CD14-positive monocyte (primary cell): ENCODE measurements around the gene MIPOL1. TPM values are rescaled to one million over a fixed set of nuclear protein-coding genes. Genes with fewer than 3 reads are reported as not detected.

Source experiments
- DNase-seq, 3 donors: peaks; one replicate each; pipeline ENCODE4 v3.0.0-alpha.2; 2011 to 2022
- H2AFZ ChIP-seq: 2 replicates; pipeline ENCODE4 v1.6.0; 2012; ENCODE audit warnings: mild to moderate bottlenecking, low read depth, low read length, inconsistent platforms; ENCODE audit not compliant: insufficient read depth, poor library complexity, severe bottlenecking
- H3K27ac ChIP-seq, 2 donors: 1 replicate in 1 of 2; 2 replicates in 1 of 2; pipeline ENCODE4 v1.5.1; 2012 to 2013; ENCODE audit warnings: low read length in 2 of 2, control low read depth in 1 of 2, inconsistent platforms in 1 of 2, low read depth in 1 of 2, mild to moderate bottlenecking in 1 of 2
- H3K27me3 ChIP-seq, 2 donors: one replicate each; pipeline versions ENCODE4 v1.6.0 to v1.6.1; 2011 to 2013; ENCODE audit warnings: low read length in 2 of 2; ENCODE audit not compliant: control insufficient read depth in 2 of 2, insufficient read depth in 2 of 2
- H3K36me3 ChIP-seq, 2 donors: replicated peaks in 1 of 2; 1 replicate in 1 of 2; 2 replicates in 1 of 2; pipeline versions ENCODE4 v1.5.1 to v1.6.1; 2012 to 2013; ENCODE audit warnings: low read length in 2 of 2, control low read depth in 1 of 2, inconsistent platforms in 1 of 2, mild to moderate bottlenecking in 1 of 2; ENCODE audit not compliant: insufficient read depth in 2 of 2, control insufficient read depth in 1 of 2
- H3K4me1 ChIP-seq, 2 donors: 1 replicate in 1 of 2; 2 replicates in 1 of 2; pipeline versions ENCODE4 v1.5.1 to v1.6.1; 2012 to 2013; ENCODE audit warnings: low read length in 2 of 2, control low read depth in 1 of 2, inconsistent platforms in 1 of 2, mild to moderate bottlenecking in 1 of 2, moderate library complexity in 1 of 2; ENCODE audit not compliant: insufficient read depth in 2 of 2, control insufficient read depth in 1 of 2
- H3K4me2 ChIP-seq: replicated peaks from 2 replicates; pipeline ENCODE3; 2012; ENCODE audit warnings: low read length, moderate library complexity, mild to moderate bottlenecking; ENCODE audit not compliant: poor library complexity, severe bottlenecking; ENCODE audit errors: extremely low read depth
- H3K4me3 ChIP-seq, 3 experiments: fragments of 200-600 bp in 1 of 3; sonication (generic) in 1 of 3; replicated peaks in 1 of 3; 1 replicate in 2 of 3; 2 replicates in 1 of 3; pipeline ENCODE4 v1.5.1; 2011 to 2013; ENCODE audit warnings: low read length in 3 of 3, mild to moderate bottlenecking in 3 of 3, control low read depth in 2 of 3, low read depth in 2 of 3, inconsistent platforms in 1 of 3, moderate library complexity in 1 of 3
- H3K79me2 ChIP-seq: 2 replicates; pipeline ENCODE4 v1.6.0; 2012; ENCODE audit warnings: mild to moderate bottlenecking, control low read depth, inconsistent platforms, low read length, moderate library complexity; ENCODE audit not compliant: insufficient read depth
- H3K9ac ChIP-seq: 2 replicates; pipeline ENCODE4 v1.6.0; 2017; ENCODE audit warnings: low read length, mild to moderate bottlenecking; ENCODE audit not compliant: insufficient read depth, poor library complexity, severe bottlenecking
- H3K9me3 ChIP-seq, 2 donors: replicated peaks in 1 of 2; 1 replicate in 1 of 2; 2 replicates in 1 of 2; pipeline versions ENCODE4 v1.5.1 to v1.6.1; 2012 to 2013; ENCODE audit warnings: low read length in 2 of 2, control low read depth in 1 of 2; ENCODE audit not compliant: control insufficient read depth in 1 of 2, insufficient read depth in 1 of 2
- H4K20me1 ChIP-seq: 2 replicates; pipeline ENCODE4 v1.6.0; 2012; ENCODE audit warnings: mild to moderate bottlenecking, low read length, control low read depth, moderate library complexity; ENCODE audit not compliant: insufficient read depth
- H3K27ac Mint-ChIP-seq, 7 donors: one replicate each; pipeline ENCODE4 v1.8.0; 2020; ENCODE audit warnings: mild to moderate bottlenecking in 7 of 7, mixed read lengths in 7 of 7, moderate library complexity in 6 of 7, inconsistent platforms in 2 of 7
- H3K27me3 Mint-ChIP-seq, 3 donors: one replicate each; pipeline ENCODE4 v1.8.0; 2021 to 2022; ENCODE audit warnings: low read depth in 3 of 3, mild to moderate bottlenecking in 3 of 3, mixed read lengths in 3 of 3, moderate library complexity in 3 of 3, inconsistent platforms in 1 of 3
- H3K36me3 Mint-ChIP-seq, 2 donors: one replicate each; pipeline ENCODE4 v1.8.0; 2020; ENCODE audit warnings: mixed read lengths in 2 of 2, inconsistent platforms in 1 of 2, mild to moderate bottlenecking in 1 of 2
- H3K4me1 Mint-ChIP-seq: one replicate; pipeline ENCODE4 v1.8.0; 2020; ENCODE audit warnings: mild to moderate bottlenecking, mixed read lengths
- H3K4me3 Mint-ChIP-seq, 2 donors: one replicate each; pipeline ENCODE4 v1.8.0; 2020; ENCODE audit warnings: mild to moderate bottlenecking in 2 of 2, mixed read lengths in 2 of 2, moderate library complexity in 1 of 2
- H3K9me3 Mint-ChIP-seq, 7 donors: one replicate each; pipeline ENCODE4 v1.8.0; 2020 to 2022; ENCODE audit warnings: mixed read lengths in 7 of 7, mild to moderate bottlenecking in 6 of 7, moderate library complexity in 6 of 7, inconsistent platforms in 2 of 7
- WGBS: methylation state at CpG from one replicate; pipeline ENCODE4 v1.1.5; 2013; ENCODE audit warnings: missing lambda C conversion rate; ENCODE audit not compliant: insufficient coverage; 5-methylcytosine and 5-hydroxymethylcytosine counted together
- intact Hi-C, 2 donors: fragments of 100-400 bp; cut with micrococcal nuclease; formaldehyde crosslinking; loops; one replicate each; pipeline versions ENCODE4 v1.15.0 to v1.15.1; 2023
- polyA plus RNA-seq, 3 donors: library from polyadenylated mRNA; depleted of rRNA in 1 of 3; unstranded in 2 of 3; stranded (reverse) in 1 of 3; fragments of 300-500 nt in 2 of 3; fragments of >200 nt in 1 of 3; fragmentation: Illumina TruSeq in 2 of 3; gene quantifications; 1 replicate in 2 of 3; 2 replicates in 1 of 3; pipeline ENCODE4 v1.2.3, GENCODE V29; 2012 to 2021
- TF ChIP-seq, protein P1 (sequence below): fragments of 200-600 bp; IDR thresholded peaks from one replicate; pipeline ENCODE4 v1.8.0; 2022; ENCODE audit warnings: antibody characterized with exemption, mild to moderate bottlenecking

MIPOL1 gene
- polyA plus RNA-seq, 3 donors, result not detected

DNA sequence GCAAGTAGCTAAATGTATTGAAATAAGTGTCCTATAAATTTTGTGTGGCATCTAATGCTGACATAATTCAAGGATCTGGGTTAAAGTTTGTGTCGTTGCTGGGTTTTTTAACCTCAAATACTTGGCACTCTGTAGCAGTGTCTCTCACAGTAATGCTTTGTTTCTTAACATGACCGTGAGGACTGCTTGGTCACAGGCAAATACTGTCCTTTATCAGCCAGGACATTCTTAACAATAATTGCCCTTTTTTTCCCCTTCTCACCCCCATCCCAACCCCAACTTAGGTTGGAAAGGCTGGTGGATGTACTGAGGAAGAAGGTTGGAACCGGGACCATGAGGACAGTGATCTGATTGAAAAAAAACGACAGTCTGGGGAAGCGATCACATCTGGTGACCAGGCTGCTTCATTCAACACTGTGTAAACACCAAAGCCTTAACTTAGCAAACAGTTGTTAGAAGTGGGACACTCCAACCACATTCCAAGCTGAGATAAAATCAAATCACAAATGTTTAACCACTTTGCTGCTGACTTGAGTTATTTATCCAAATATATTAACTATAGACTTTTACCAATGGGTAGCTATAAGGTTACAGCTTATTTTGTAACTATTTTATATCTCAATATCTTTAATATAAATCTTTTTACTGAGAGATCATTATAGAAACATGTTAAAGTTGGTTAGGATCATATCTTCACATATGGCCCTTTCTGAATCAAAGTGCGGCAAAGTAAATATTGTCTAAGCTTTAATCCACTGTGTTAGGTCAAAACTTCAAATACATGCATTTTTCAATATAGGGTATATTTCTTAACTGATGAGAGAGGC lies 349.1 kb downstream of the MIPOL1 start:
- Histone ChIP-seq H3K4me2 (no peak overlapping the region), H3K36me3 (no peaks in the 10 kb centered on the region), H4K20me1 (no peaks in the 10 kb centered on the region), H3K27ac (no peak overlapping the region), H3K9me3 (no peaks in the 10 kb centered on the region), H3K9ac (no peak overlapping the region), H2AFZ (no peak overlapping the region), H3K79me2 (no peaks in the 10 kb centered on the region), H3K4me3 (no peak overlapping the region), H3K4me1 (no peaks in the 10 kb centered on the region), H3K27me3 (no peaks in the 10 kb centered on the region)
- TF ChIP-seq, protein P1, sequence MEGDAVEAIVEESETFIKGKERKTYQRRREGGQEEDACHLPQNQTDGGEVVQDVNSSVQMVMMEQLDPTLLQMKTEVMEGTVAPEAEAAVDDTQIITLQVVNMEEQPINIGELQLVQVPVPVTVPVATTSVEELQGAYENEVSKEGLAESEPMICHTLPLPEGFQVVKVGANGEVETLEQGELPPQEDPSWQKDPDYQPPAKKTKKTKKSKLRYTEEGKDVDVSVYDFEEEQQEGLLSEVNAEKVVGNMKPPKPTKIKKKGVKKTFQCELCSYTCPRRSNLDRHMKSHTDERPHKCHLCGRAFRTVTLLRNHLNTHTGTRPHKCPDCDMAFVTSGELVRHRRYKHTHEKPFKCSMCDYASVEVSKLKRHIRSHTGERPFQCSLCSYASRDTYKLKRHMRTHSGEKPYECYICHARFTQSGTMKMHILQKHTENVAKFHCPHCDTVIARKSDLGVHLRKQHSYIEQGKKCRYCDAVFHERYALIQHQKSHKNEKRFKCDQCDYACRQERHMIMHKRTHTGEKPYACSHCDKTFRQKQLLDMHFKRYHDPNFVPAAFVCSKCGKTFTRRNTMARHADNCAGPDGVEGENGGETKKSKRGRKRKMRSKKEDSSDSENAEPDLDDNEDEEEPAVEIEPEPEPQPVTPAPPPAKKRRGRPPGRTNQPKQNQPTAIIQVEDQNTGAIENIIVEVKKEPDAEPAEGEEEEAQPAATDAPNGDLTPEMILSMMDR, result no peak
- Mint-ChIP-seq H3K27me3 (no peaks in the 10 kb centered on the region), H3K4me1 (no peaks in the 10 kb centered on the region), H3K27ac (no peak overlapping the region), H3K4me3 (no peak overlapping the region), H3K36me3 (no peaks in the 10 kb centered on the region), H3K9me3 (peaks cover 0 to 1% (median 0%) of the 10 kb centered on the region in 7 donors)
- no CpG with 5 or more reads among the region's 6 CpGs for WGBS
- intact Hi-C loops, result no loop called here
- DNase-seq, result no peak

DNA sequence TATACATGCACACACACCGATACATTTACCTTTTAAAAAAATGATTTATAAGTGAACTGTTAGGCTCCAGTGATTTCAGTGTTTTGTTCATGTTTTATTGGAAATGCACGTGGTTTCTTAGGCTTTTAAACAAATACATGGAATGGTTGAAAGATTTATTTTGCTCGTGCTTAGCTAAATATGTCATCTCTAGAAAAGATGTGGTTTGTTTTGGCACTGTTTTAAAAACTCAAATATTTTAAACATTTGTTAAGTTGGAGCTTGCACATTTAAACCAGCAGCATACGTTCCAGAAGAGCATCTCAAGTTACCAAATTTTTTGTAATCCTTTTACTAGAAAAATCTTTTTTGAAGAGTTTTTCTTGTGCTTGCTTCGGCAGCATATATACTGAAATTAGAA lies 352.8 kb downstream of the MIPOL1 start:
- H3K36me3 ChIP-seq, result no peaks in the 10 kb centered on the region
- no peak overlapping the region for H2AFZ ChIP-seq
- H3K4me3 ChIP-seq, result no peak overlapping the region
- H3K4me1 Mint-ChIP-seq, result no peaks in the 10 kb centered on the region
- H3K9me3 ChIP-seq, result no peaks in the 10 kb centered on the region
- H3K27ac ChIP-seq, result no peak overlapping the region
- H3K9me3 Mint-ChIP-seq, result peaks cover 3 to 8% (median 6%) of the 10 kb centered on the region in 7 donors
- peaks cover 0 to 2% (median 0%) of the 10 kb centered on the region in 3 donors for H3K27me3 Mint-ChIP-seq
- 86% methylated on average over 1 of the region's 5 CpGs for WGBS
- H3K36me3 Mint-ChIP-seq, result no peaks in the 10 kb centered on the region
- no peak overlapping the region for H3K4me2 ChIP-seq
- H3K79me2 ChIP-seq, result no peaks in the 10 kb centered on the region
- DNase-seq, result no peak
- no peaks in the 10 kb centered on the region for H3K4me1 ChIP-seq
- H3K4me3 Mint-ChIP-seq, result no peak overlapping the region
- H3K27me3 ChIP-seq, result no peaks in the 10 kb centered on the region
- no peak overlapping the region for H3K9ac ChIP-seq
- H4K20me1 ChIP-seq, result no peaks in the 10 kb centered on the region
- intact Hi-C loops, result no loop called here
- TF ChIP-seq, protein P1, result no peak
- H3K27ac Mint-ChIP-seq, result no peak overlapping the region
